ENCODE measurements around the gene OTUB1. TPM values are rescaled to one million over a fixed set of nuclear protein-coding genes. Genes with fewer than 3 reads are reported as not detected.

The OTUB1 gene
- total and polyA plus RNA-seq, 4 donors, result 40.8 to 95.2 (median 72.3) TPM

GRCh38 chr11:64017945-64018224 lies 31.6 kb downstream of the OTUB1 start:
- no peak for TF ChIP-seq CTCF (IDR thresholded peaks at IDR 0.05; ENCODE audit: control extremely low read depth, extremely low read depth)
- H3K4me3 ChIP-seq, result no peak overlapping the region

GRCh38 chr11:64018310-64018709 lies 32.1 kb downstream of the OTUB1 start:
- H3K4me1 ChIP-seq (ENCODE audit: control insufficient read depth in 5 of 5, insufficient read depth in 5 of 5, low read length in 5 of 5), result peaks cover 0 to 15% (median 0%) of the 10 kb centered on the region in 5 donors
- no peak overlapping the region for H3K4me3 ChIP-seq
- H3K9ac ChIP-seq (ENCODE audit: insufficient read depth in 1 of 2, low read length in 2 of 2), result no peak overlapping the region
- no peak for TF ChIP-seq CTCF (IDR thresholded peaks at IDR 0.05; ENCODE audit: control extremely low read depth, extremely low read depth)
- ATAC-seq (ENCODE audit: insufficient read depth, low FRiP score) (no peak), DNase-seq (no peak)
- no peak overlapping the region for H3K27ac ChIP-seq (ENCODE audit: low read depth in 1 of 2, low read length in 1 of 2)
- no peaks in the 10 kb centered on the region for H3K27me3 ChIP-seq (ENCODE audit: control insufficient read depth in 3 of 3, insufficient read depth in 3 of 3, low read length in 2 of 3)
- H3K9me3 ChIP-seq (ENCODE audit: control insufficient read depth in 4 of 4, insufficient read depth in 3 of 4, low read length in 3 of 4), result no peaks in the 10 kb centered on the region
- WGBS, 2 donors, result 74 to 85% methylated on average over 7 to 8 of the region's 8 CpGs
- H3K36me3 ChIP-seq (ENCODE audit: control insufficient read depth in 4 of 4, insufficient read depth in 4 of 4, low read length in 4 of 4), result no peaks in the 10 kb centered on the region

More at GRCh38 chr11:64017945-64018224, 31.6 kb downstream of the OTUB1 start:
- Histone ChIP-seq H3K9me3 (ENCODE audit: control insufficient read depth in 4 of 4, insufficient read depth in 3 of 4, low read length in 3 of 4) (no peaks in the 10 kb centered on the region), H3K4me1 (ENCODE audit: control insufficient read depth in 5 of 5, insufficient read depth in 5 of 5, low read length in 5 of 5) (peaks cover 0 to 15% (median 0%) of the 10 kb centered on the region in 5 donors), H3K36me3 (ENCODE audit: control insufficient read depth in 4 of 4, insufficient read depth in 4 of 4, low read length in 4 of 4) (no peaks in the 10 kb centered on the region), H3K27me3 (ENCODE audit: control insufficient read depth in 3 of 3, insufficient read depth in 3 of 3, low read length in 2 of 3) (no peaks in the 10 kb centered on the region), H3K27ac (ENCODE audit: low read depth in 1 of 2, low read length in 1 of 2) (no peak overlapping the region), H3K9ac (ENCODE audit: insufficient read depth in 1 of 2, low read length in 2 of 2) (no peak overlapping the region)
- 87% methylated on average over 7 of the region's 7 CpGs for WGBS, 2 donors
- ATAC-seq (ENCODE audit: insufficient read depth, low FRiP score), result peak; percentile 27
- no peak for DNase-seq

- H3K27me3 ChIP-seq (ENCODE audit: control insufficient read depth in 3 of 3, insufficient read depth in 3 of 3, low read length in 2 of 3), result no peaks in the 10 kb centered on the region
- no peak overlapping the region for H3K4me3 ChIP-seq
- ATAC-seq (ENCODE audit: insufficient read depth, low FRiP score), result no peak
- H3K27ac ChIP-seq (ENCODE audit: low read depth in 1 of 2, low read length in 1 of 2), result no peak overlapping the region
- no peak for TF ChIP-seq CTCF (IDR thresholded peaks at IDR 0.05; ENCODE audit: control extremely low read depth, extremely low read depth)
- peaks cover 0 to 15% (median 0%) of the 10 kb centered on the region in 5 donors for H3K4me1 ChIP-seq (ENCODE audit: control insufficient read depth in 5 of 5, insufficient read depth in 5 of 5, low read length in 5 of 5)
- no peak overlapping the region for H3K9ac ChIP-seq (ENCODE audit: insufficient read depth in 1 of 2, low read length in 2 of 2)
- H3K36me3 ChIP-seq (ENCODE audit: control insufficient read depth in 4 of 4, insufficient read depth in 4 of 4, low read length in 4 of 4), result no peaks in the 10 kb centered on the region
- WGBS, 2 donors, result 77 to 87% methylated on average over 27 of the region's 27 CpGs
- H3K9me3 ChIP-seq (ENCODE audit: control insufficient read depth in 4 of 4, insufficient read depth in 3 of 4, low read length in 3 of 4), result no peaks in the 10 kb centered on the region
- DNase-seq, result no peak
Observed at GRCh38 chr11:64019106-64020037, 33.1 kb downstream of the OTUB1 start.

All from lung (tissue), 12 donors.